KMS-11 (cell line): ENCODE data around the gene TAF3.

Experiments
- H2AFZ ChIP-seq: fragments of 200-600 bp; sonication (generic); 2 replicates; pipeline ENCODE4 v1.6.1; 2016; ENCODE audit warnings: antibody characterized with exemption, mixed run types, low read depth
- H3K27ac ChIP-seq: fragments of 200-600 bp; sonication (generic); 2 replicates; pipeline ENCODE4 v1.6.1; 2016; ENCODE audit warnings: mild to moderate bottlenecking, mixed run types
- H3K27me3 ChIP-seq: fragments of 200-600 bp; sonication (generic); 2 replicates; pipeline ENCODE4 v1.6.1; 2017; ENCODE audit warnings: mild to moderate bottlenecking, low read depth, mixed run types, moderate library complexity; ENCODE audit not compliant: insufficient read depth
- H3K36me3 ChIP-seq: fragments of 200-600 bp; sonication (generic); 2 replicates; pipeline ENCODE4 v1.6.1; 2017; ENCODE audit warnings: mild to moderate bottlenecking, mixed run types; ENCODE audit not compliant: insufficient read depth
- H3K4me1 ChIP-seq: fragments of 200-600 bp; sonication (generic); 2 replicates; pipeline ENCODE4 v1.6.1; 2016; ENCODE audit warnings: mild to moderate bottlenecking, low read depth, mixed run types; ENCODE audit not compliant: poor library complexity, severe bottlenecking
- H3K4me2 ChIP-seq: fragments of 200-600 bp; sonication (generic); 2 replicates; pipeline ENCODE4 v1.7.0; 2016; ENCODE audit warnings: mild to moderate bottlenecking, mixed run types
- H3K4me3 ChIP-seq: fragments of 200-600 bp; sonication (generic); IDR thresholded peaks from 2 replicates; pipeline ENCODE4 v1.6.1; 2017; ENCODE audit warnings: low read depth, low read length, mixed read lengths; ENCODE audit not compliant: insufficient read depth
- H3K79me2 ChIP-seq: fragments of 200-600 bp; sonication (generic); 2 replicates; pipeline ENCODE4 v1.6.1; 2016; ENCODE audit warnings: low read depth, mixed run types; ENCODE audit not compliant: insufficient read depth
- H3K9ac ChIP-seq: fragments of 200-600 bp; sonication (generic); 2 replicates; pipeline ENCODE4 v1.6.1; 2016; ENCODE audit warnings: mild to moderate bottlenecking, mixed run types
- H4K20me1 ChIP-seq: fragments of 200-600 bp; sonication (generic); 2 replicates; pipeline ENCODE4 v1.6.1; 2016; ENCODE audit warnings: mild to moderate bottlenecking, mixed run types; ENCODE audit not compliant: insufficient read depth
- CTCF ChIP-seq: fragments of 200-600 bp; sonication (generic); conservative IDR thresholded peaks from 2 replicates; pipeline ENCODE4 v1.6.1; 2017; ENCODE audit warnings: low read depth, mild to moderate bottlenecking, antibody characterized with exemption, low read length, moderate library complexity, mixed read lengths

Gene TAF3

GRCh38 chr10:7956508-7956907 lies 138.2 kb downstream of the TAF3 start:
- Histone ChIP-seq H3K27ac (no peak overlapping the region), H3K27me3 (no peaks in the 10 kb centered on the region), H4K20me1 (no peaks in the 10 kb centered on the region), H3K79me2 (no peaks in the 10 kb centered on the region), H3K36me3 (no peaks in the 10 kb centered on the region), H3K4me1 (peaks cover 9% of the 10 kb centered on the region), H3K4me3 (no peak overlapping the region), H2AFZ (no peak overlapping the region), H3K9ac (no peak overlapping the region), H3K4me2 (no peak overlapping the region; the same call in 1 of the 2 replicates)
- TF ChIP-seq CTCF = no peak

GRCh38 chr10:7957591-7957990 lies 139.3 kb downstream of the TAF3 start:
- Histone ChIP-seq H3K4me3 (no peak overlapping the region), H3K9ac (no peak overlapping the region), H3K79me2 (no peaks in the 10 kb centered on the region), H2AFZ (no peak overlapping the region), H4K20me1 (no peaks in the 10 kb centered on the region), H3K4me2 (no peak overlapping the region), H3K36me3 (no peaks in the 10 kb centered on the region), H3K4me1 (peaks cover 9% of the 10 kb centered on the region), H3K27me3 (no peaks in the 10 kb centered on the region), H3K27ac (no peak overlapping the region)
- TF ChIP-seq CTCF = no peak

GRCh38 chr10:7958442-7958841 lies 140.1 kb downstream of the TAF3 start:
- H3K4me3 ChIP-seq = no peak overlapping the region
- H4K20me1 ChIP-seq = no peaks in the 10 kb centered on the region
- no peaks in the 10 kb centered on the region for H3K36me3 ChIP-seq
- no peak overlapping the region for H3K27ac ChIP-seq
- TF ChIP-seq CTCF = no peak
- no peak overlapping the region for H3K4me2 ChIP-seq
- H3K79me2 ChIP-seq = no peaks in the 10 kb centered on the region
- no peak overlapping the region for H3K9ac ChIP-seq
- peaks cover 9% of the 10 kb centered on the region for H3K4me1 ChIP-seq
- H2AFZ ChIP-seq = no peak overlapping the region
- no peaks in the 10 kb centered on the region for H3K27me3 ChIP-seq

- no peaks in the 10 kb centered on the region for H3K79me2 ChIP-seq
- no peaks in the 10 kb centered on the region for H4K20me1 ChIP-seq
- H3K36me3 ChIP-seq = no peaks in the 10 kb centered on the region
- no peak overlapping the region for H2AFZ ChIP-seq
- H3K4me3 ChIP-seq = no peak overlapping the region
- H3K27ac ChIP-seq = no peak overlapping the region
- no peaks in the 10 kb centered on the region for H3K27me3 ChIP-seq
- TF ChIP-seq CTCF = no peak
- no peak overlapping the region for H3K9ac ChIP-seq
- no peak overlapping the region for H3K4me2 ChIP-seq
- peaks cover 9% of the 10 kb centered on the region for H3K4me1 ChIP-seq
These were observed 141.8 kb downstream of the TAF3 start for GRCh38 chr10:7960108-7960507.
